Sciatic nerve (tissue), 2 donors: ENCODE results near the gene ACTL10. TPM values are rescaled to one million over a fixed set of nuclear protein-coding genes. Genes with fewer than 3 reads are reported as not detected.
A peak's percentile ranks its signal among the peaks of the same experiment; 100 is the strongest.
"Not testable (repeated sequence)": the region's sequence is repeated elsewhere in the genome, so short reads cannot be mapped to it uniquely, and the experiment has no call there.

ENCODE experiments used
- ATAC-seq: fragments of 200-7000 bp; cut with Tn5 transposase; one replicate; pipeline ENCODE4 v1.9.1; 2020; ENCODE audit warnings: mild to moderate bottlenecking, moderate library complexity
- DNase-seq: peaks from one replicate; pipeline ENCODE4 v3.0.0-alpha.2; 2020; ENCODE audit warnings: low spot score
- intact Hi-C: fragments of 100-400 bp; cut with DNase I; formaldehyde crosslinking; loops from one replicate; pipeline ENCODE4 v1.14.2; 2022
- total RNA-seq: library from RNA; stranded (reverse); fragmentation: NEBNext Ultra II Directional; extraction: Animal tissue kit (Norgen Biotek cat#: 25700); gene quantifications from one replicate; pipeline ENCODE4 v1.2.1, GENCODE V29; 2021
- donor health status: DM: no; HTN: no; CAD: no.
- donor health status: DM: no; HTN: no; CAD: no.

Gene ACTL10
- 0.71 TPM for total RNA-seq

DNA sequence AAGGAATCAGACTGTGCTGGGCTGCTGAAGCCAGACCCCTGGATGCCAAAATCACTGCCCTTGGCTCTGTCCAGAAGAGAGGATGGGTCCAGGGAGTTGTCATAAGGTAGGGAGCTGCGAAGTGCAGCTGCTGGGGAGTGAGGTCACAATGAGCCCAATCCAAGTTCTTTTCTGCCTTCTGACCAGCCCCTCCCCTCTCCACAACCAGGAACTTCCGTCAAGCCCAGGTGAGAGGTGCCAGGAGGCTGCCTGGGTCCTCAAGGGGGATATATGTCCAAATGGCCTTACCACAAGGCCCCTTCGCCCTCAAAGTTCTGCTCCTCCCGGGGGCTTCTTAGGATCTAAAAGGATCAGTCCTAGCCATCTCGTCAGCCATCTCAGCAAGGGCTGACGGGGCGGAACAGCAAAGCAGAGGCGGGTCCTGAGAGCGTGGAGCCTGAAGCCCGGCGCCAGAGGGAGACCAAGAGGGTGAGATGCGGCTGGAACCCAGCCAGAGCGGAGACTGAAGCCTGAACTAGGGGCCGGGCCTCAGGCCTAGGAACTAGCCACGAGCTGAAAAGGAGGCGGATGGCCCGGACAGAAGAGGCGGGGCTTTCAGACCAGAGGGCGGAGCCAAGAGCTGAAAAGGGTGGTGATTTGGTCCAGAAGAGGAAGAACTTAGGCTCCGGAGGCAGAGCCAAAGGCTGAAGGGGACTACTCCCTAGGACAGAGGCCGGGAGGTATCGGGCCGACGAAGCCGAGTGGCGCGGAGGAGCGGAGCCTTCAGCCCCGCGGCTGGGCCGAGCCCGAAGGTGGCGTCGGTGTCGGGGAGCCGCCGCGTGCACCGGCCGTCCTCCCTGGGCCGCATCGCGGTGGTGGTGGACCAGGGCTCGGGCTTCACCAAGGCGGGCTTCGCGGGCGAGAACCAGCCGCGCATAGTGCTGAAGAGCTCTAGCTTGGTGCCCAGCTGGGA lies at the start of gene ACTL10:
Gene ACTL10, plus strand, starts transcription at position 651 of the 952 bp plus-strand sequence. CDS start 555 bp downstream, outside the sequence.
- intact Hi-C loops, result loop anchor here (10.0 kb wide), 1 partner anchor 212 kb away; no protein-coding TSS in a partner anchor

DNA sequence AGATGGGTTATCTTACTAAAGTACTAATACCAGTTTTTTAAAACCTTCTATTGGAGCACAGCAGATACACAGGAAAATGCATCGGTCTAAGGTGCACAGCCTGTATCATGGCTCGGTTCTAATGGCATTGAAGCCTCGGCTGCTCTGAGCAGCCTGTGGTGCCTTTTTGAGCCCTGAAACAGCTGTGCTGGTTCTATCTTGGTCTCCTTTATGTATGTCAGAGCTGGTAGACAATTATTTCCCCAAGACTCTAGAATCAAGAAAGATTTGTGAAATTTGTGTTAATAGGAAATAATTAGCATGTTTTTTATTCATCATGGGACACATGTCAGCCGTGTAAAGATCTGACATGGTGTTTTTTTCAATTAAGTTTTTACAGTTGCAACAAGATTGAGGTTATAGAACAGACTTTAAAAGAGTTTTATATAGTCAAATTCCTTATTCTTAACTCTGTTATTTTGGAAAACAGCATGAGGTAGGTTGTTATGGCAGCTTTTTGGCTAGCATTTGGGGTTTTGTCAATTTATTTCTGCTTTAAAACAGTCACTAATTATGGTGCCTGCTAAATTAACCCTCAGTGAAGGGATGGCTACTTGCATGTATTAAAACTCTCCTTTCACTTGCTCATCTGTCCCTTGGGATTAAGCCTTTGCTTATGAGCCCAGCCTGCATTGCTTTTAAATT lies 44.9 kb upstream of the ACTL10 start:
- intact Hi-C loops, result no loop called here
- ATAC-seq (no peak), DNase-seq (no peak)

More for the DNA sequence above, at the start of gene ACTL10:
- ATAC-seq (peak; percentile 90), DNase-seq (peak; percentile 99)

DNA sequence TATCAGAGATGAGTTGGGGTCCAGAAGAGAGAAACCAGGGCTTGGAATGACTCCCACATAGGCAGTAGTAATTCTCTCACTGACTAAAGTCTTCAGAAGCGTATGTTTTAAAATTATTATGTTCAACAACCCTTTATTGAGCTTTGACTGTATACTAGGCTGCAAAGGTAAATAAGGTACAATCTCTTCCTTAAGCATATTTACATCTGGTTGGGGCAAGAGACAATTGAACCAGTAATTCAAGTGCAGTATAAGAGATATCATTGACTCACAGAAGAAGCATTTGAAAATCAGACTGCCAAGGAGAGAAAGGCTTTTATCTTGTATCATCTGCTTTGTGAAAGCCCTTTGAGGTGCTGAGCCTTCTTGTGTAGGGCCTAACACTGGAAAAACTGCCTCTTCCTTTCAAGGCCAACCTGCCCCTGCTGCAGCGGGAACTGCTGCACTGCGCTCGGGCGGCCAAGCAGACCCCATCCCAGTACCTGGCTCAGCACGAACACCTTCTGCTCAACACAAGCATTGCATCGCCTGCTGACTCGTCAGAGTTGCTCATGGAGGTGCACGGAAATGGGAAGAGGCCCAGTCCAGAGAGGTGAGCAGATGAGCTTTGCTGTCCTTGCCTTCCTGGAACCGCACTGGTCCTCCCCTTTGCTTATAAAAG lies 43.9 kb upstream of the ACTL10 start:
- intact Hi-C loops, result no loop called here
- DNase-seq, result no peak

DNA sequence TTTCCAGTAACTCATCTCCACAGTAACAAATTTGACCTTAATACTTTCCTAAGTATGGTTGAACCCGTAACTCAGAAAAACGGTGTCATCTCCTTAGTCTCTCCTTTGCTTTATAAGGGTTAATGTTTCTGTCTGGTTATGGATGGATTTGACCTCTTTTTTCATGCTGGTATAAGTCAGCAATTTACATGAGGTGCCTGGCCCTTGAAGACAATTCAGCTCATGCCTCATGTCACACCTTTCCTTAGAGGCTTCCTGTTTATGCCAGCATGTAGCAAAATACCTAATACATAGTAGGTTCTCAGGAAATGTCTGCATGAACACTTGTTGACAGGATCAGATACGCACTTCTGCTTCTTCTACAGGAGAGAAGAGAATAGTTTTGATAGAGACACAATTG lies 42.3 kb upstream of the ACTL10 start:
- no peak for DNase-seq
- no peak for ATAC-seq
- intact Hi-C loops, result no loop called here

More for the DNA sequence above, 43.9 kb upstream of the ACTL10 start:
- ATAC-seq, result no peak

DNA sequence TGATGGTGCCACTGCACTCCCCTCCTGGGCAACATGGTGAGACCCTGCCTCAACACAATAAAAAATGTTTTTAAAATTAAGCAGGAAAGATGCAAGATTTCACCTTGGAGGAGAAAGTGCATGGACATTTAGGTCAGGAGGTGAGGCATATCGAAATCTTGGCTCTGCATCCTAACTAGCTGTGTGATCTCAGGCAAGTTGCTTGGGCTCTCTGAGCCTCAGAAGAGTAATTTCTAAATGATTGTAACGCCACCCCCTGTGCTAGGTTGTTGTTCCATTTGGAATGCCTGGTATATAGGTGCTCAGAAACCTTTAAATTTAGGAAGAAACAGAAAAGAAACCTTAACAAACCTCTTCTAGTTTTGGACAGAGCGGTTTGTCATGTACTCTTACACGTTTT lies 40.6 kb upstream of the ACTL10 start:
- ATAC-seq (no peak), DNase-seq (no peak)
- intact Hi-C loops, result no loop called here

DNA sequence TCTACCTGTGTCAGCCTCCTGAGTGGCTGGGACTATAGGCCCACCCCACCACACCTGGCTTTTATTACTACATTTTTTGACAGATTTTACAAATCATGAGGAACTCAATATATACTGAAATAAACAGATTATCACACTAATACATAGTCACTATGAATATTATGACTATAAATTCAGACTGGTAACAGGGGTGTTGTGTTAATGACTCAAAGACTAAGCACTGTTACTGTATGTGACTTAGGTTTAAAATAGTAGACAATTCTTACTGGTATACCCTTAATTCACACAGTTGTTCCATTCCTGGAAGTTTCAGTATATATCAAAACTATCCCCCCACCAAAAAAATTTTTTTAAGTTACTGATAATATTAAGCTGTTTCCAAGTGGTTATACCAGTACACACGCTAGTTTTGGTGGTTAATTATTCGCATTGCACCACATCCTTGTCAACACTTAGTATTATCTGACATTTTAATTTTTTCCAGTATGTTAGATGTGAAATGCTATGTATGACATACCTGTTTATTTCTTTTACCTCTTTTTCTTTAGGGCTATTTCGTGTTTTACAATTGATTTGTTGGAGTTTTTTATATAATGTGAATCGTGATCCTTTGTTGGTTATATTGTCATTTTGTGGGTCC lies 39.0 kb upstream of the ACTL10 start:
- intact Hi-C loops, result no loop called here
- no peak for DNase-seq
- no peak for ATAC-seq

DNA sequence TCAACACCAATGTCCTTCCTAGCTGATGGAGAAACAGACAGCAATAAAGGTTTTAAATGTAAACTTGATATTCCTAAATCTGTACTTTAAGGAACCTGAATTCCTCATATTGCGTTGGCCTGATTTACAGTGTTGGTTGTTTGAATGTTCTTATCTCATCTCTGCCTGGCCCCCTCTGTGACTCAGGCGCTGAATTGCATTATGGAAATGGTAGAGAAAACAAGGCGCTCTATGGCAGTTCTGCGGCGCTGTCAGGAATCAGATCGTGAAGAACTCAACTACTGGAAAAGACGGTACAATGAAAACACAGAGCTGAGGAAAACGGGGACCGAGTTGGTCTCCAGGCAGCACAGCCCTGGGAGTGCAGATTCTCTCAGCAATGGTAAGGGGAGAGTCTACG lies 37.2 kb upstream of the ACTL10 start:
- intact Hi-C loops, result no loop called here
- DNase-seq, result no peak
- ATAC-seq, result no peak

DNA sequence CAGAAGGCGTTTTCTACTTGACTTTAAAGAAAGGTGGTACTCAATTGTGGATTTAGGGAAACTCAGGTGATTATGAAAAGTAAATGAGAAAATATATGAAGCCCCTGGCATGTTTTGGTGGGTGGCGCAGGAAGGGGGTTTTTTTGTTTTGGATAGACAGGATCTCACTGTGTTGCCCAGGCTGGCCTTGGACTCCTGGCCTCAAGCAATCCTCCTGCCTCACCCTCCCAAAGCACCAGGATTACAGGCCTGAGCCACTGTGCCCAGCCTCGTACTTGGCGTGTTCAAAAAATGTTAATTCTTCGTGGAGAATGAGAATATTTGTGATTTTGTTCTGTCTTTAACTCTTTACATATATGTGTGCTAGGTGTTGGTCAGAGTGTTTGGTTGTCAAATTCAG lies 36.8 kb upstream of the ACTL10 start:
- intact Hi-C loops, result no loop called here
- no peak for DNase-seq
- no peak for ATAC-seq

DNA sequence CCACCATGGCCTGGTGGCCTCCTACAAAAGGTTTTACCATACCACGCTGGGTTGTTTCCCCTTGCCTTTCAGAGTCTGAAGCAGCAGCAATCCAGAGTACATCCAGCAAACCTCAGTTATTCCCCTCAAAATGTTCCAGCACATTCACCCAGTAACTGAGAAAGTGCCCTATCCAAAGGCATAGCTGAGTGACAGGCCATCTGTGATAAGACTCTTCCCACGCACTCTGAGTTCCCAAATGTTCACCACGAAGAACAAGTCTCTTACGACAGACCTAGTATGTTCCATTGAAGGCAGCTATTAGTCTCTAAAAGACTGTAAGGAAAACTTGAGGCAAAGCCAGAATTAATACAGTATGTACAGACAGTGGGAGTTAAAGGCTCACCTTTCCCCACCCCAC lies 36.2 kb upstream of the ACTL10 start:
- ATAC-seq (no peak), DNase-seq (no peak)
- intact Hi-C loops, result no loop called here

DNA sequence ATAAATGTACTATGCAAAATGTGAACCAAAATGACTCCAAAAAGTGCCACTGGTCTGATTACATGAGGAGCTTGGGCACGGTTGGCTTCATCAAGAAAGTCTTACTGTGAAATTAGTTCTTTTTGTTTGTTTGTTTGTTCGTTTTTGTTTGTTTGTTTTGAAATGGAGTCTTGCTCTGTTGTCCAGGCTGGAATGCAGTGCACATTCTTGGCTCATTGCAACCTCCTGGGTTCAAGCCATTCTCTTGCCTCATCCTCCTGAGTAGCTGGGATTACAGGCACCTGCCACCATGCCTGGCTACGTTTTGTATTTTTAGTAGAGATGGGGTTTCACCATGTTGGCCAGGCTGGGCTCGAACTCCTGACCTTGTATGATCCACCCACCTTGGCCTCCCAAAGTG lies 34.8 kb upstream of the ACTL10 start:
- DNase-seq, intact Hi-C loops, ATAC-seq: not testable (repeated sequence)

DNA sequence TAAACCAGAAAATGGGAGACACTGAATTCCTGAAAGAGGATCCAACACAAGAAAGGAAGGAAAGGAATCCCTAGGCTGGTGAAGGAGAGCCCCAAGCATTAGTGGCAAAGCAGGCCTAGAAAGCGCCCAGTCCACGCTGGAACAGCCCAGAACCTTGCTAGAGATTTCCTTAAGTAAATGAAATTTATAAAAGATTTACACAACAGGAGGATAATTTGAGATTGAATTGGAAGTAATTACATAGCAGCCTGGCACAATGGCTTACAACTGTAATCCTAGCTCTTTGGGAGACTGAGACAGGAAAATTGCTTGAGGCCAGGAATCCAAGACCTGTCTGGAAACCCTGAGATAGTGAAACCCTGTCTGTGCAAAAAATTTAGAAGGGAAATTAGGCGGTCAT lies 31.4 kb upstream of the ACTL10 start:
- intact Hi-C loops, result no loop called here
- DNase-seq (no peak), ATAC-seq (no peak)

DNA sequence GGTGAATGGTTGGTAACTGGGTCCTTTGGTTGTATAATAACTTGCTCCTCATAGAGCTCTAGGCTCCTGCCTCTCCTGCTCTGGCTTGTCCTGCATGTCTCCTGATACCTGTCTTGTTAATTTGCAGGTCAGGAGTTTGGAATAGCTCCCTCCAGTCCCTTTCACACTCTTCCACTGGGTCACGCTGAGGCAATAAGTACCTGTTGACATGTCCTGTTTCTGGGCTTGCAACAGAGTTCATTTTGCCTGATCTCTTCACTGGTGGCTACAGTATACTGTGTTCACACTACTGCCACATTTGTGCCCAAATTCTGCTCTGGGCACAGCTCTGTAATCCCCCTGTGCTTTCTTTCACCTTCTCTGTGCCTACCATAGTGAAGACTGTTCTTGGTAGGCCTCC lies 30.0 kb upstream of the ACTL10 start:
- DNase-seq (no peak), ATAC-seq (no peak)
- intact Hi-C loops, result no loop called here

DNA sequence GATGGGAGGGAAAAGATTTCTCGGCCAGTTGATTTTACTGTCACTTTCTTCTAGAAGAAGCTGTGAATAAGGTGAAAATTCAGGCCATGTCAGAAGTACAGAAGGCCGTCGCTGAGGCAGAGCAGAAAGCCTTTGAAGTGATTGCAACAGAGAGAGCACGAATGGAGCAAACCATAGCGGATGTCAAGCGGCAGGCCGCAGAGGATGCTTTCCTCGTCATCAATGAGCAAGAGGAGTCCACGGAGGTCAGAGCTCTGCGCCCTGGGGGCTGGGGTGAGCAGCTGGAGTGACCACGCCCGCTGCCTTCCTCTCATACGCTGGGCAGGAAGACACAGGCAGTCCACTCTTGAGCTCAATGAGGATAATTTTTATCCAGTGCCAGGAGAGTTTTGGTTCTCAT lies 26.5 kb upstream of the ACTL10 start:
- ATAC-seq, result peak; percentile 55
- intact Hi-C loops, result no loop called here
- no peak for DNase-seq

DNA sequence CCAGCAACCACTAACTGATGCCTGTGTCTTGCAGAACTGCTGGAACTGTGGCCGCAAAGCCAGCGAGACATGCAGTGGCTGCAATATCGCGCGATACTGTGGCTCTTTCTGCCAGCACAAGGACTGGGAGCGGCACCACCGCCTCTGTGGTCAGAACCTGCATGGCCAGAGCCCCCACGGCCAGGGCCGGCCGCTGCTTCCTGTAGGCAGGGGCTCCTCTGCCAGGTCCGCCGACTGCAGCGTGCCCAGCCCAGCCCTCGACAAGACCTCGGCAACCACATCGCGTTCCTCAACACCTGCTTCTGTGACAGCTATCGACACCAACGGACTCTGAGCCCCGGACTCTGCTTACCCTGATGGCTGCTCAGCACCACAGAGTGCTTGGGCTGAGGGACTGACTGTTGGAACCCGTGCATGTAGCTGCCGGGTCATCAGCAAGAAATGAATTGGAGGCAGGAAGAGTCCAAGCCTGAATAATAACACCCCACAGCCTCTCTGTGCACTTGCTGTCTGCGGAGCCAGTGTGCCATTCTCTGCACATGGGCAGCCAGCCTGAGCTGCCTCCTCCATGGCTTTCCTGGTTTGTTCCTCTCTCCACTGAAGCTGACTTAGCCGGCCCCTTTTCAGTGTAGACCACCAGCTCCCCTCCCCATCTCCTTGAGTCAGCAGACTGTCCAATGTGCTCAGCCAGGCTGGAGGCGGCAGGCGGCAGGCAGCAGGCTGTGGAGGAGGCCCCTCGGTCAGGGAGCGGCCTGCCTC lies 22.3 kb upstream of the ACTL10 start:
- no peak for DNase-seq
- intact Hi-C loops, result no loop called here
- no peak for ATAC-seq

DNA sequence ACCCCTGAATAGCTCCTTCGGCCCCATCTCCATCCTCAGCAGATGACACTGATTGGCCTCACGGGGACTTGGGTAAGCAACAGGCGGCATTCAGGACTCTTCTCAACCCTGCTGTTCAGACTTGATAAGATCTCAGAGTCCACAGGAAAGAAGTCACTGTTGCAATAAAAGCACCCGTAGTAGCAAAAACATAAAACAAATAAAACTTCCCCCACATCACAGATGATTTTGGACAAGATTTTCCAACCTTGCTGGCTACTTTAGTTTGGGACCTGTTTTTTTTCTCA lies 21.7 kb upstream of the ACTL10 start:
- DNase-seq (no peak), ATAC-seq (no peak)
- intact Hi-C loops, result no loop called here

DNA sequence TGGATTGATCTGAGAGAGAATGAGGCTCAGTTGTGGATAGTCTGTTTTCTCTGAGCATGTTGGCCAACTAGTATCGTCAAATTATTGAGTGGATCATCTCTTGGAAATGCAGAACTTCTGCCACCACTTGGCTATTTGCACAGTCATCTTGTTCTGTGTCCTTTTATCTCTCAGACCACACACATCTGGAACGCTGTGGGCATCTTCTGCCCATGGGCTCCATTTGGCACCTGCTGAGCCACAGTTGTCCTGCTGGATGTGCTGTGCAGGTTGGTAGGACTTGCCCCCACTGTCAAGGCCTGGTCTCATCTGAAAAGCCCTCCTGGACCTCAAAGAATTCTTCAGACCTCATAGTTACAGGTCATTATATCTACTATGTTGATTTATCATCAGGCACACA lies 21.3 kb upstream of the ACTL10 start:
- intact Hi-C loops, result no loop called here
- DNase-seq, result no peak
- ATAC-seq, result no peak

DNA sequence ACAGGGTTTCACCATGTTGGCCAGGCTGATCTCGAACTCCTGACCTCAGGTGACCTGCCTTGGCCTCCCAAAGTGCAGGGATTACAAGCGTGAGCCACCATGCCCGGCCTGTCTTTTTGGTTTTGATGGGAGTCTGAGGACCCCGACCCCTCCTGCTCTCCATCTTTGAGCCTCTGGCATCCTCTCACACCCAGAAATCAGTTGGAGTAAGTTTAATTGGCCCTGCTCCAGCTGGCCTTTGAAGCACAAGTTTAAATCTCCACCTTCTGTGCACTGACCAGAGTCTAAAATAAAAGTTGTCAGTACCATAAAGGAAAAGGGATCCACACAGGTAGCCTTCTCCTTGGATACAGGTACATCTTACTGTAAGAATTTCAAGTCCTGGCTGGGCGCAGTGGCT lies 20.6 kb upstream of the ACTL10 start:
- intact Hi-C loops, result no loop called here

DNA sequence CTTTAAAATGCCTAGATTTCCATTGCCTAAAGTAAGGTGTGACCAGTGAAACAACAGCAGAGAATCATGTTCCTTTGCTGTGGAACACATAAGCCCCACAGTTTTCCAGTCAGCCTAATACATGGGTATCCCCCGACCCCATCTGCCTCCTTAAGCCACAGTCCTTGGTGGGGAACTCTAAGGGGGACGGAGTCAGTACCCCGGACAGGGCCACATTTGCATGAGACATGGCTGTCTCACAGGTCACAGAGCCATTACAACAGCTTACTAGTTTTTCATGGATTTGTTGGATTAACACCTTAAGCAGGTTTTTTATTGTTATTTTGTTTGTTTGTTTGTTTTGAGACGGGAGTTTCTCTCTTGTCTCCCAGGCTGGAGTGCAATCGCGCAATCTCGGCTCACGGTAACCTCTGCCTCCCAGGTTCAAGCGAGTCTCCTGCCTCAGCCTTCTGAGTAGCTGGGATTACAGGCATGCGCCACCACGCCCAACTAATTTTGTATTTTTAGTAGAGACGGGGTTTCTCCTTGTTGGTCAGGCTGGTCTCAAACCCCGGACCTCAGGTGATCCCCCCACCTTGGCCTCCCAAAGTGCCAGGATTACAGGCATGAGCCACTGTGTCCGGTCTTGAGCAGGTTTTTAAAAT lies 19.7 kb upstream of the ACTL10 start:
- peak; percentile 16 for ATAC-seq
- DNase-seq, intact Hi-C loops: not testable (repeated sequence)

More for the DNA sequence above, 20.6 kb upstream of the ACTL10 start:
- ATAC-seq (no peak), DNase-seq (no peak)
